Mesenchymal stem cell (in vitro differentiated cells and primary cell): ENCODE results near the gene SDHA.
"Not testable (repeated sequence)": the region's sequence is repeated elsewhere in the genome, so short reads cannot be mapped to it uniquely, and the experiment has no call there.

ENCODE experiments used
- DNase-seq: peaks from one replicate; pipeline ENCODE4 v3.0.0-alpha.2; 2013
- H2AFZ ChIP-seq: one replicate; pipeline ENCODE4 v1.6.1; 2013; ENCODE audit warnings: low read depth, mild to moderate bottlenecking, control low read depth, inconsistent platforms, low read length, moderate library complexity
- H2AK5ac ChIP-seq: 2 replicates; pipeline ENCODE4 v1.6.1; 2013; ENCODE audit warnings: low read length, moderate library complexity, mild to moderate bottlenecking, inconsistent platforms; ENCODE audit not compliant: severe bottlenecking
- H2BK120ac ChIP-seq: one replicate; pipeline ENCODE4 v1.6.1; 2013; ENCODE audit warnings: low read depth, mild to moderate bottlenecking, inconsistent platforms, low read length, moderate library complexity
- H2BK12ac ChIP-seq, 2 experiments: one replicate each; pipeline ENCODE4 v1.6.1; 2013; ENCODE audit warnings: inconsistent platforms in 2 of 2, low read length in 2 of 2, mild to moderate bottlenecking in 2 of 2, moderate library complexity in 2 of 2, control low read depth in 1 of 2
- H2BK15ac ChIP-seq: one replicate; pipeline ENCODE4 v1.6.1; 2013; ENCODE audit warnings: mild to moderate bottlenecking, low read depth, inconsistent platforms; ENCODE audit not compliant: poor library complexity, severe bottlenecking
- H2BK5ac ChIP-seq: 2 replicates; pipeline ENCODE4 v1.6.1; 2013; ENCODE audit warnings: low read depth, mild to moderate bottlenecking, low read length, control low read depth, inconsistent platforms; ENCODE audit not compliant: poor library complexity, severe bottlenecking
- H3K14ac ChIP-seq, 2 experiments: one replicate each; pipeline ENCODE4 v1.6.1; 2013; ENCODE audit warnings: inconsistent platforms in 2 of 2, low read length in 2 of 2, control low read depth in 1 of 2, mild to moderate bottlenecking in 1 of 2, moderate library complexity in 1 of 2
- H3K18ac ChIP-seq, 2 experiments: one replicate each; pipeline ENCODE4 v1.6.1; 2013; ENCODE audit warnings: inconsistent platforms in 2 of 2, low read length in 2 of 2, control low read depth in 1 of 2, low read depth in 1 of 2, mild to moderate bottlenecking in 1 of 2
- H3K23ac ChIP-seq, 2 experiments: one replicate each; pipeline ENCODE4 v1.6.1; 2013; ENCODE audit warnings: inconsistent platforms in 2 of 2, low read length in 2 of 2, mild to moderate bottlenecking in 2 of 2, moderate library complexity in 2 of 2, control low read depth in 1 of 2
- H3K27ac ChIP-seq: 2 replicates; pipeline ENCODE4 v1.5.1; 2013; ENCODE audit warnings: mild to moderate bottlenecking, moderate library complexity, low read length, control low read depth, inconsistent platforms; ENCODE audit not compliant: poor library complexity, severe bottlenecking
- H3K27me3 ChIP-seq, 2 experiments: 2 replicates each; pipeline versions ENCODE4 v1.6.1 to v1.7.0; 2013; ENCODE audit warnings: low read length in 2 of 2, mild to moderate bottlenecking in 2 of 2, moderate library complexity in 2 of 2, control low read depth in 1 of 2, inconsistent platforms in 1 of 2; ENCODE audit not compliant: control insufficient read depth in 1 of 2, insufficient read depth in 1 of 2
- H3K36me3 ChIP-seq, 2 experiments: 2 replicates each; pipeline versions ENCODE4 v1.6.1 to v1.7.0; 2013; ENCODE audit warnings: low read length in 2 of 2, control low read depth in 1 of 2, inconsistent platforms in 1 of 2, low read depth in 1 of 2, mild to moderate bottlenecking in 1 of 2; ENCODE audit not compliant: insufficient read depth in 2 of 2, control insufficient read depth in 1 of 2
- H3K4ac ChIP-seq, 2 experiments: one replicate each; pipeline ENCODE4 v1.6.1; 2013; ENCODE audit warnings: inconsistent platforms in 2 of 2, low read length in 2 of 2, mild to moderate bottlenecking in 2 of 2, moderate library complexity in 2 of 2, control low read depth in 1 of 2, low read depth in 1 of 2
- H3K4me1 ChIP-seq: 2 replicates; pipeline ENCODE4 v1.6.1; 2013; ENCODE audit warnings: low read depth, low read length, control low read depth; ENCODE audit not compliant: control insufficient read depth, insufficient read depth
- H3K4me2 ChIP-seq: 2 replicates; pipeline ENCODE4 v1.6.1; 2013; ENCODE audit warnings: low read length, mild to moderate bottlenecking, inconsistent platforms; ENCODE audit not compliant: poor library complexity, severe bottlenecking
- H3K4me3 ChIP-seq, 2 experiments: 2 replicates each; pipeline versions ENCODE4 v1.5.1 to v1.7.0; 2013; ENCODE audit warnings: low read length in 2 of 2, mild to moderate bottlenecking in 2 of 2, control low read depth in 1 of 2, low read depth in 1 of 2; ENCODE audit not compliant: insufficient read depth in 1 of 2
- H3K79me1 ChIP-seq: replicated peaks from 2 replicates; pipeline ENCODE4 v1.6.1; 2013; ENCODE audit warnings: mild to moderate bottlenecking, control low read depth, low read length, inconsistent platforms; ENCODE audit not compliant: poor library complexity, severe bottlenecking
- H3K9ac ChIP-seq: 2 replicates; pipeline ENCODE4 v1.7.0; 2013; ENCODE audit warnings: mild to moderate bottlenecking, low read length, moderate library complexity
- H3K9me3 ChIP-seq: 2 replicates; pipeline ENCODE4 v1.7.0; 2013; ENCODE audit warnings: mild to moderate bottlenecking, low read length; ENCODE audit not compliant: control insufficient read depth
- H4K8ac ChIP-seq: one replicate; pipeline ENCODE4 v1.6.1; 2013; ENCODE audit warnings: inconsistent platforms, mild to moderate bottlenecking, low read length, moderate library complexity
- H4K91ac ChIP-seq: one replicate; pipeline ENCODE4 v1.6.1; 2013; ENCODE audit warnings: mild to moderate bottlenecking, low read length, inconsistent platforms
- WGBS: methylation state at CpG from one replicate; pipeline ENCODE4 v1.1.7; 2013; ENCODE audit warnings: mixed read lengths; 5-methylcytosine and 5-hydroxymethylcytosine counted together

SDHA gene

GRCh38 chr5:231661-232060, 13.5 kb downstream of the SDHA start:
- Histone ChIP-seq H3K4me2 (no peak overlapping the region), H3K27ac (no peak overlapping the region), H4K8ac (no peak overlapping the region), H3K4me3 (no peak overlapping the region), H3K9ac (no peak overlapping the region), H3K18ac (no peak overlapping the region), H3K79me1 (peaks cover 14% of the 10 kb centered on the region), H3K23ac (no peak overlapping the region), H3K36me3 (peaks cover 60 to 89% of the 10 kb centered on the region in 2 experiments), H3K9me3 (no peaks in the 10 kb centered on the region), H3K27me3 (no peaks in the 10 kb centered on the region), H2BK15ac (no peak overlapping the region), H3K4me1 (no peaks in the 10 kb centered on the region), H2AK5ac (no peak overlapping the region), H2BK12ac (no peak overlapping the region), H3K4ac (no peak overlapping the region), H2BK120ac (no peak overlapping the region), H4K91ac (no peak overlapping the region), H2AFZ (no peak overlapping the region), H2BK5ac (no peak overlapping the region), H3K14ac (no peak overlapping the region)
- no peak for DNase-seq
- 98% methylated on average over 13 of the region's 13 CpGs for WGBS

DNA sequence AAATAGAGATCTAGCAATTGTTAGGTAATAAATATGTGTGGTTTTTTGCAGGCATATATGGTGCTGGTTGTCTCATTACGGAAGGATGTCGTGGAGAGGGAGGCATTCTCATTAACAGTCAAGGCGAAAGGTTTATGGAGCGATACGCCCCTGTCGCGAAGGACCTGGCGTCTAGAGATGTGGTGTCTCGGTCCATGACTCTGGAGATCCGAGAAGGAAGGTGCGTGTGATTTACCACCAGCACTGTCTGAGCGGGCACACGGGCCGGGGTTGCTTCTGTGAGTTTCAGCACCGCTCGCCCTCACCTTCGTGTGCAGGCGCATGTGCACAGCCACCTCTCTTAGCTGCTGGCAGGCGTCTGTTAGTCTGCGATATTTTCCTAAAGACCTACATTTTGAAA, 15.3 kb downstream of the SDHA start:
- H2BK15ac ChIP-seq, H3K23ac ChIP-seq, H2AK5ac ChIP-seq, H2AFZ ChIP-seq, H4K8ac ChIP-seq, H3K27ac ChIP-seq, H2BK120ac ChIP-seq, H3K4me3 ChIP-seq, H2BK5ac ChIP-seq, H3K9me3 ChIP-seq, H3K4ac ChIP-seq, H3K4me2 ChIP-seq, H2BK12ac ChIP-seq, H3K27me3 ChIP-seq, H3K4me1 ChIP-seq, H3K9ac ChIP-seq, DNase-seq, H3K14ac ChIP-seq, H3K18ac ChIP-seq: not testable (repeated sequence)
- H4K91ac ChIP-seq: peak overlapping the region; percentile 21
- peaks cover 12% of the 10 kb centered on the region for H3K79me1 ChIP-seq
- H3K36me3 ChIP-seq: peaks cover 51 to 81% of the 10 kb centered on the region in 2 experiments
- 97% methylated on average over 15 of the region's 20 CpGs for WGBS

- Histone ChIP-seq H3K14ac (no peak overlapping the region), H3K4me1 (no peaks in the 10 kb centered on the region)
Measured at GRCh38 chr5:234450-234849, 16.3 kb downstream of the SDHA start.

DNA sequence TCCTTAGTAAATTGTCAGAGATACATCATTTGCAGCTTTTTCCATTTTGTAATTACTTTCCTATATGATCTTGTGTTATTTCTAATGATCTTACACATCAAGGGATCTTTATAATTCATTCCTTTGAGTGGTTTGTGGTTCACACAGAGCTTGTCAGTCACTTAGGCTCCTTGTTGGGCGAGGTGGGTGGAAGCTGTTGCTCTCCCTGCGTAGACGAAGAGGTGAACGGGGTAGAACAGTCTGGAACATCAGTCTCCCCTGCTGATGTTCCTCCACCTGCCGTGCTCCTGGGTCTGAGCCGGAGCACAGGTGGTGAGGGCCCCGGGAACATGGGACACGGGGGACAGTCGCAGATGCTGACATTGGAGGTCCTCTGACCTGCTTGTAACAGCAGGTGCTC, 17.4 kb downstream of the SDHA start:
- not testable (repeated sequence) for H2BK120ac ChIP-seq, H2BK15ac ChIP-seq, H2BK5ac ChIP-seq, DNase-seq, H4K91ac ChIP-seq, H2AFZ ChIP-seq, H2AK5ac ChIP-seq, H3K18ac ChIP-seq, H3K27ac ChIP-seq, H3K4me2 ChIP-seq, H3K9me3 ChIP-seq, H3K4ac ChIP-seq, H3K14ac ChIP-seq, H3K27me3 ChIP-seq, H4K8ac ChIP-seq, H3K23ac ChIP-seq, H3K4me3 ChIP-seq, H3K9ac ChIP-seq, H3K4me1 ChIP-seq, H2BK12ac ChIP-seq
- Histone ChIP-seq H3K36me3 (peaks cover 58 to 76% of the 10 kb centered on the region in 2 experiments), H3K79me1 (peaks cover 12% of the 10 kb centered on the region)
- 93% methylated on average over 2 of the region's 9 CpGs for WGBS

More at GRCh38 chr5:234450-234849, 16.3 kb downstream of the SDHA start:
- Histone ChIP-seq H2AK5ac (no peak overlapping the region), H3K36me3 (peaks cover 58 to 78% of the 10 kb centered on the region in 2 experiments), H3K23ac (no peak overlapping the region), H2BK5ac (no peak overlapping the region), H3K18ac (no peak overlapping the region), H4K8ac (no peak overlapping the region), H3K4me3 (no peak overlapping the region), H3K9me3 (no peaks in the 10 kb centered on the region), H4K91ac (no peak overlapping the region), H2BK15ac (no peak overlapping the region), H3K4ac (no peak overlapping the region), H3K4me2 (no peak overlapping the region), H3K9ac (no peak overlapping the region), H2BK12ac (no peak overlapping the region), H3K79me1 (peaks cover 12% of the 10 kb centered on the region), H2BK120ac (no peak overlapping the region), H3K27me3 (no peaks in the 10 kb centered on the region), H2AFZ (no peak overlapping the region), H3K27ac (no peak overlapping the region)
- WGBS: 97% methylated on average over 6 of the region's 8 CpGs
- DNase-seq: no peak
